HL-60 (cell line): ENCODE measurements around the gene MYOF.

Experiments used
- POLR2AphosphoS5 ChIP-seq: IDR thresholded peaks from 2 replicates; pipeline ENCODE4 v1.6.1; 2012; ENCODE audit warnings: low read depth
- REST ChIP-seq: IDR thresholded peaks from 2 replicates; pipeline ENCODE4 v1.6.1; 2012; ENCODE audit warnings: low read depth; ENCODE audit not compliant: insufficient replicate concordance
- TF ChIP-seq, protein P1 (sequence below): IDR thresholded peaks from one replicate; pipeline ENCODE4 v1.5.1; 2011; ENCODE audit warnings: low read length, control low read depth, inconsistent platforms; ENCODE audit not compliant: insufficient read depth

GRCh38 chr10:93476756-93477155 is 5.4 kb downstream of the MYOF start:
- TF ChIP-seq, protein P1, sequence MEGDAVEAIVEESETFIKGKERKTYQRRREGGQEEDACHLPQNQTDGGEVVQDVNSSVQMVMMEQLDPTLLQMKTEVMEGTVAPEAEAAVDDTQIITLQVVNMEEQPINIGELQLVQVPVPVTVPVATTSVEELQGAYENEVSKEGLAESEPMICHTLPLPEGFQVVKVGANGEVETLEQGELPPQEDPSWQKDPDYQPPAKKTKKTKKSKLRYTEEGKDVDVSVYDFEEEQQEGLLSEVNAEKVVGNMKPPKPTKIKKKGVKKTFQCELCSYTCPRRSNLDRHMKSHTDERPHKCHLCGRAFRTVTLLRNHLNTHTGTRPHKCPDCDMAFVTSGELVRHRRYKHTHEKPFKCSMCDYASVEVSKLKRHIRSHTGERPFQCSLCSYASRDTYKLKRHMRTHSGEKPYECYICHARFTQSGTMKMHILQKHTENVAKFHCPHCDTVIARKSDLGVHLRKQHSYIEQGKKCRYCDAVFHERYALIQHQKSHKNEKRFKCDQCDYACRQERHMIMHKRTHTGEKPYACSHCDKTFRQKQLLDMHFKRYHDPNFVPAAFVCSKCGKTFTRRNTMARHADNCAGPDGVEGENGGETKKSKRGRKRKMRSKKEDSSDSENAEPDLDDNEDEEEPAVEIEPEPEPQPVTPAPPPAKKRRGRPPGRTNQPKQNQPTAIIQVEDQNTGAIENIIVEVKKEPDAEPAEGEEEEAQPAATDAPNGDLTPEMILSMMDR, result no peak
- no peak for TF ChIP-seq REST
- no peak for TF ChIP-seq POLR2AphosphoS5
